H7 (cell line): Measurements from ENCODE around the gene ZNF789. TPM values are rescaled to one million over a fixed set of nuclear protein-coding genes. Genes with fewer than 3 reads are reported as not detected.
"Not testable (repeated sequence)": the region's sequence is repeated elsewhere in the genome, so short reads cannot be mapped to it uniquely, and the experiment has no call there.

Experiments
- DNase-seq: peaks from one replicate; pipeline ENCODE4 v3.0.0; 2012
- H3K27me3 ChIP-seq: 2 replicates; pipeline ENCODE4 v1.6.0; 2011; ENCODE audit warnings: mild to moderate bottlenecking, low read length; ENCODE audit not compliant: control insufficient read depth, insufficient read depth
- H3K36me3 ChIP-seq: replicated peaks from 2 replicates; pipeline ENCODE4 v1.5.1; 2011; ENCODE audit warnings: low read length; ENCODE audit not compliant: control insufficient read depth, insufficient read depth
- H3K4me3 ChIP-seq: 2 replicates; pipeline ENCODE4 v1.5.1; 2011; ENCODE audit warnings: low read depth, mild to moderate bottlenecking, control low read depth, low read length, moderate library complexity; ENCODE audit not compliant: insufficient read depth
- total RNA-seq: library from RNA; depleted of rRNA; stranded (reverse); fragments of >200 nt; shearing (Covaris generic); gene quantifications from 2 replicates; pipeline ENCODE4 v1.2.3, GENCODE V29; 2014; rRNA removed

Gene ZNF789
- total RNA-seq: 9.9 and 14.9 TPM in 2 replicates

DNA sequence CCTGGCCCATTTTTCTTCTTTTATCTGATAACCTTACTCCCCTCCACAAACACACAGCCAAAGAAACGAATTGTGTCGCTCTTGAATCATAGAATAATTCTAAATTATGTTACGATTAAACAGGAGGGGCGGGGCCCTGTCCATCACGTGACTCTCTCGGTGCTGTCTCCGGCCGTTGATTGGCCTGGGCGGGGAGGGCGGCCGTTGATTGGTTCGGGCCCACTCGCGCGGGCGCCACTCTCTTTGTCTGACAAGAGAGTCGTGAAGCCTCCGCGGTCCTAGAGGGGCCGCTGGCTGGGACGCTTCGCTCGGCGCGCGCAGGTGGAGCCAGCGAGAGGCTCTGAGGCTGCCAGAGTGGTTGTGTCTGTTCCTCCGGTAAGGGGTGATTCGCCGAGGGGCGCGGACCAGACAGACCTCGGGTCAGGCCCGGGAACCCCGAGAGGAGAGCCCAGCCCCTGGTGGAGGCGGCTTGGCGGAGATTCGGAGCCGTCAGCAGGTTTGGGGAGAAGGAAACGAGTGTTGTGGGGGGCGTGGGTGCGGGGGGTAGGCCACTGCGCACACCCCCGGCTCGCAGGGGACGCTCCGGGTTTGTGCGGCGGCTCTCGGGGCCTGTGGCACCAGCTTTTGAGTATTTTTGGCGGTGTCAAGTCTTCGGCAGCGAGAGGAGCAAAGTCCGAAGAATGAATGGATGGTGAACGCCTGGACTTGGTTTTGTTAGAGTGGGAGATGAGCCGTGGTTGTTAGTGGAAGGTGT is at the start of gene ZNF789:
TSS of gene ZNF789 (plus strand) at position 330 of the 754 bp plus-strand sequence. CDS start 3,567 bp downstream, outside the sequence.
- Histone ChIP-seq H3K4me3 (peak within 1 kb of the TSS; percentile 83), H3K27me3 (no peaks in the 10 kb centered on the region), H3K36me3 (0 out of 2 replicates have a peak, but pooled peaks cover 1% of the 10 kb centered on the region)
- DNase-seq: peak; percentile 100

DNA sequence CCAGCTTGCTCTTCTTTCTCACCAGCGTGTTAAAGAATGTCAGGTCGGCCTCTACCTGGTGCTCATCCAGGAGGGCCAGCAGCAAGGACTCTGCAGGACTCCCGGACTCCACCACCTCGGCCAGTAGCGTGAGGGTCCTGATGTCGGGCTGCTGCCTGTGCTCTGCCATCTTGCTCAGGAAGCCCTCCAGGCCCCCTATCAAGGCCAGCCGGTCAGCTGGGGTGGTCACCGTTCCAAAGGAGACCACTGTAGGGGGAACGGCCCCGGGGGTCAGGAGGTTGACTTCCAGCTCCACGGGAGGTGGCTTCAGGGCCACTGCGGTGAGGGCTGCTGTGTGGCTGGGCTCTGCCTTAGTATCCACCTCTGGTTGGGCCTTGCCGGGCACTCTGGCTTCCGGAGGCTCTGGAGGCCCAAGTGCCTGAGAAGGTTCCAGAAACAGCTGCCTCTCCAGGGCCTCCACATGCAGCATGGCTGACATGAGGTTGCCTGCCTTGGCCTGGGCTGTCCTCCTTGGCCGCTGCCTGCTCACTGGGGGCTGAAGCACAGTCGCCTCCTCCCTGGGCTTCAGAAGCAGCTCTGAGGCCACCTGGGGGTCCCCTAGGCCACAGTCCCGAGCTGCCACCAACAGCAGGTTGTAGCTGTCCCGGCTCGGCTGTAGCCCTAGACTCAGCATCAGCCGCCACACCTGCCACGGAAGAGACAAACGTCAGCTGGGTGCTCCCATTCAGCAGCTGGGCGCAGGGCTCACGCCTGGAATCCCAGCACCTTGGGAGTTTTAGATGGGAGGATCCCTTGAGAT is 47.6 kb upstream of the ZNF789 start:
- no peaks in the 10 kb centered on the region for H3K27me3 ChIP-seq
- peaks cover 45% of the 10 kb centered on the region for H3K36me3 ChIP-seq
- no peak overlapping the region for H3K4me3 ChIP-seq
- DNase-seq: peak; percentile 31

DNA sequence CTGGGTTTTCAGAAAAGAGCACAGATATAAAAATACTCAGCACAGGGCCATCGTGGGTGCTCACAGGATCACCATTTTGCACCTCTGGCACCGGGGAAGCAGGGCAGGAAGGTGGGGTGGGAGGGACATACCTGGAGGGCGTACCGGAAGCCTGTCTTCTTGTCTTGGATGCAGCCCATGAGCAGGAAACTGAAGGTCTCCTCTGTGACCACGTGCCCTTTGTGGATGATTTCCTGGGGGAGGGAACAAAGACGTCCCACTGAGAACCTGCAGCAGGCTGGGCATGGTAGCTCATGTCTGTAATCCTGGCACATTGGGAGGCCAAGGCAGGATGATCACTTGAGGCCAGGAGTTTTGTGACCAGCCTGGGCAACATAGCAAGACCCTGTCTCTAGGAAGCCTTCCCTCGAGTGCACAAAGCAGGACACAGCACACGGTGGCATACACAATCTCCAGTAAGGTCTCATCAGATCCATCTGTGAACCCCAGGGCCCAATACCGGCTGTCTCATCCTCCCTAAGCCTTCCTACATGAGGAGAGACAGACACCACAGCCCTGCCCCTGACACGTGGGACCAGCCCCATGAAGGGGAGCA is 43.6 kb upstream of the ZNF789 start:
- Histone ChIP-seq H3K4me3 (no peak overlapping the region), H3K27me3 (no peaks in the 10 kb centered on the region), H3K36me3 (peaks cover 44% of the 10 kb centered on the region)
- no peak for DNase-seq

DNA sequence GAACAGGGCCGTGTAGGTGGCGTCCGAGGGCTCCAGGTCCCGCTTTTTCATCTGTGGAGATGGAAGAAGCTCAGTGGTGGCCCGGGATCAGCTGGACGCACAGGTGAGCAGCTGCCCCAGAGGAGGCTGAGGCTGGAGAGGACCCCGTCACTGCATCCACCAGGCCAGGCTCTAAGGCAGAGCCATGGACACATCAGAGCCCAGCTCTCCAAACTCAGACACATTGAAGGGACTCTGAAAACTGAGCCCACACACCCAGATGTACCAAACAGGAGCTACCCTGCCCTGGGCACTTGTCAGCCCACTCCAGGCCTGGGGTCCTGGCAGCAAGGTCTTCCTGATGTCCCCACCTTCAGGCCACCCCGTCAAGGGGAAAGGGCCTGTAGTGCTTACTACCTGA is 42.9 kb upstream of the ZNF789 start:
- Histone ChIP-seq H3K27me3 (no peaks in the 10 kb centered on the region), H3K4me3 (no peak overlapping the region), H3K36me3 (peaks cover 41% of the 10 kb centered on the region)
- DNase-seq: no peak

DNA sequence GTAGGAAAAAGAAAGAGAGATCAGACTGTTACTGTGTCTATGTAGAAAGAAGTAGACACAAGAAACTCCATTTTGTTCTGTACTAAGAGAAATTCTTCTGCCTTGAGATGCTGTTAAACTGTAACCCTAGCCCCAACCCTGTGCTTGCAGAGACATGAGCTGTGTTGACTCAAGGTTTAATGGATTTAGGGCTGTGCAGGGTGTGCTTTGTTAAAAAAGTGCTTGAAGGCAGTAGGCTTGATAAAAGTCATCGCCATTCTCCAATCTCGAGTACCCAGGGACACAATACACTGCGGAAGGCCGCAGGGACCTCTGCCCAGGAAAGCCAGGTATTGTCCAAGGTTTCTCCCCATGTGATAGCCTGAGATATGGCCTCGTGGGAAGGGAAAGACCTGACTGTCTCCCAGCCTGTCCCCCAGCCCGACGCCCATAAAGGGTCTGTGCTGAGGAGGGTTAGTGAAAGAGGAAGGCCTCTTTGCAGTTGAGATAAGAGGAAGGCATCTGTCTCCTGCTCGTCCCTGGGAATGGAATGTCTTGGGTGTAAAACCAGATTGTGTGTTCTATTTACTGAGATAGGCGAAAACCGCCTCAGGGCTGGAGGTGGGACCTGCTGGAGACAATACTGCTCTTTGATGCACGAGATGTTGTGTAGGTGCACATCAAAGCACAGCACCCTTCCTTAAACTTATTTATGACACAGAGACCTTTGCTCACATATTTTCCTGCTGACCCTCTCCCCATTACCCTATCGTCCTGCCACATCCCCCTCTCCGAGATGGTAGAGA is 40.7 kb upstream of the ZNF789 start:
- H3K36me3 ChIP-seq: peaks cover 34% of the 10 kb centered on the region
- H3K4me3 ChIP-seq, H3K27me3 ChIP-seq, DNase-seq: not testable (repeated sequence)

DNA sequence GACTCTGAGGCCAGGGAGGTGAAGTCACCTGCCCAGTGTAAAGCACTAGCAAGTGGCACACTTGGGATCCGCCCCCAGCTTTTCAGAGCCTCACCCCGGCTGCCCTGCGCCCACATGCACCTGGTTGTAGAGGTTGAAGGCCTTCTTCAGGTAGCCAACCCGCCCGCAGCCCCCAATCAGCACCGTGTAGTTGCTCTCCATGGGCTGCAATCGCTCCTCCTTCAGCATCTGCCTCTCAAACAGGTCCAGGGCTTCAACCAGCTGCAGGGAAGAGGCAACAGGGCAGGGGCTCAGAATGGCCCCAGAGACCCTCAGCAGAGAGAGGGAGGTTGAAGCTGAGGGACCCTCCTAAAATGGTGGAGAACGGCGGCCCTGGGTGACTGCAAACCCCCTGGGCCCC is 39.5 kb upstream of the ZNF789 start:
- H3K36me3 ChIP-seq: peaks cover 34% of the 10 kb centered on the region
- H3K27me3 ChIP-seq: no peaks in the 10 kb centered on the region
- no peak for DNase-seq
- H3K4me3 ChIP-seq: no peak overlapping the region

DNA sequence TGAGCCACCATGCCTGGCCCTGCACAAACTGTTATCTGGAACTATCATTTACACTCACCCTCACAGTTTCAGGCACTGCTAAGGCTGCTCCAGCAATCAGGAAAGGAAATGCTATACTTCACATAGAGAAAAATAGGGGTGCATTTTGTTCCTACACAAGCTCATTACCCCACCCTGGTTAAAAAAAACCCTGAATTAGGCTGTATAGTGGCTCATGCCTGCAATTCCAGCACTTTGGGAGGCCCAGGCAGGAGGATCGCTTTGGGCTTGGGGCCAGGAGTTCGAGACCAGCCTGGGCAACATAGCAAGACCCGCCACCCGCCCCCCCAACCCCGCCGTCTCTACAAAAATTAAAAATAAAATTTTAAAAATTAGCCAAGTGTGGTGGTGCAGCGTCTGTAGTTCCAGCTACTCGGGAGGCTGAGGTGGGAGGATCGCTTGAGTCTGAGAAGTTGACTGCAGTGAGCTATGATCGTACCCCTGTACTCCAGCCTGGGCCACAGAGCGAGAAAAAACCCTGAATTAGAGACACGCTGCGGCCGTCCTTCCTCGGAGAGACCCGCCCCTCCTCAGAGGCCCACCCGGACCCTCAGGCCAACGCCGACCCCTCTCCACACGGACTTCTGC is 34.6 kb upstream of the ZNF789 start:
- Histone ChIP-seq H3K4me3 (peak overlapping the region; percentile 100), H3K27me3 (no peaks in the 10 kb centered on the region), H3K36me3 (peaks cover 21% of the 10 kb centered on the region)
- DNase-seq: no peak

DNA sequence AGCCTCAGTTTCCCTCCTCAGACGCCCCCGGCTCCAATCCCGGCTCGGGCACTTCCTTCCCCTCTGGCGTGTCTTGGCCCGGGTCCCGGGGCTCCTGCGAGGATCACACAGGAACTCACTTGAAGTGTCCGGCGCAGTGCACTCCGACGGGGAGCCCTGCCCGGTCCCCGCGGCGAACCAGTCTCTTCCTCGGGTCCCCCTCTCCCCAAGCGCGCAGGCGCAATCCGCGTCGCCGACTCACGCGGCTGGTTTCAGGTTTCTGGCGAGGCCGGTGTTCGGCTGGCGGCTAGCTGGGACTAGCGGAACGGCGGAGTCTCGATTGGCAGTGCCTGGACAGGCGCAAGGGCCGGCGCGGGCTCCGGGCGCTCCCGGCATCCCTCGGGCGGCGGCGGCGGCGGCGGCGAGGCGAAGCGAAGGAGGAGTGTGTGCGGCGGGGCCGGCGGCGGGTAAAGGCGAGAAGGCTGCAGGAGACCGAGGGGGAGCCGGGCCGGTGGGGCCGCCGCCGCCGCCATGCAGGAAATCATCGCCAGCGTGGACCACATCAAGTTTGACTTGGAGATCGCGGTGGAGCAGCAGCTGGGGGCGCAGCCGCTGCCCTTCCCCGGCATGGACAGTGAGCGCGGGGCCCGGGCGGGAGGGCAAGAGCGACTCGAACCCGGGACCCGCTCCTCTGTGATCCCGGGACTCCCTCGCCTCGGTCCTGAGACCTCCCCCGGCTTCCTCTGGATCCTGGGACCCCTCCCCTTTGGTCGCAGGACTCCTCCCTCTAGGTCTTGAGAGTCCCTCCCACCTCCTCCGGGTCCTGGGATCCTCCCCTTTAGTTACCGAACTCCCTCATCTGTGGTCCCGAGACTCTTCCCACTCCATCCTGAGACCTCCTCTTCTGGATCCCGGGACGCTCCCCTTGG is 33.9 kb upstream of the ZNF789 start, which contains the start of the genes CPSF4 and PTCD1:
TSS of gene CPSF4 (plus strand) at position 371 of the 908 bp plus-strand sequence. CDS start at position 511, 140 bp downstream.
TSS of gene PTCD1 (minus strand) at position 226 of the 908 bp plus-strand sequence. CDS start 3,556 bp downstream, outside the sequence.
- DNase-seq: peak; percentile 100
- Histone ChIP-seq H3K27me3 (no peaks in the 10 kb centered on the region), H3K36me3 (peaks cover 24% of the 10 kb centered on the region), H3K4me3 (peak within 1 kb of the TSS; percentile 100)

DNA sequence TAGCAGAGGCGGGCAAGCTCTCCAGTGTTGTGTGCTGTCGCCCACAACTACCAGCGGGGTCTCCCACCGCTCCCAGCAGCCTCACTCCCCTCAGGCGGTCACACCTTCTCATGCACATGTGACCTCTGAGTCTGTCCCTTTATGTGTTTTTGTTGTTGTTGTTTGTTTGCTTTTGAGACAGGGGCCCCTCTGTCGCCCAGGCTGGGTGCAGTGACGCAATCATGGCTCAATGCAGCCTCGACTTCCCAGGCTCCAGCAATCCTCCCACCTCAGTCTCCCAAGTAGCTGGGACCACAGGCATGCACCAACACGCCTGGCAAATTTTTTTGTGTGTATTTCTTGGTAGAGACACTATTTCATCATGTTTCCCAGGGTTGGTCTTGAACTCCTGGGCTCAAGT is 32.5 kb upstream of the ZNF789 start:
- no peak for DNase-seq

DNA sequence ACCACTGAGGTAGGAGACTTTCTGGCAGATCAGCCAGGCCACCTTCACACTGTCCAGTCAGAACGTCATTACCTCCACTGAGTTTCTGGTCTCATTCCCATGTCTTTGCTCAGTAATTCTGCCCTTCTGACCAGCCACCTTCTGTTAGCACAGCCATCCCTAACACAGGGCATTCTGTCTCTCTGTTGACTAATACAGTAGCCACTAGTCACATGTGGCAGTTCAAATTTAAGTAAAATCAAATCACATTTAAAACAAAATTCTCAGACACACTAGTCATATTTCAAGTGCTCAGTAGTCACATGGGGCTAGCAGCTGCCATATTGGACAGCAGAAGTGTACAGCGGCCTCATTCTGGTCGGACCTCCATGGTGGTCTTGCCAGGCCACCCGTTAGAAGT is 26.6 kb upstream of the ZNF789 start:
- DNase-seq: no peak
- Histone ChIP-seq H3K36me3 (peaks cover 64% of the 10 kb centered on the region), H3K4me3 (no peak overlapping the region), H3K27me3 (no peaks in the 10 kb centered on the region)

More for the DNA sequence above, 32.5 kb upstream of the ZNF789 start:
- Histone ChIP-seq H3K27me3 (no peaks in the 10 kb centered on the region), H3K4me3 (no peak overlapping the region), H3K36me3 (peaks cover 27% of the 10 kb centered on the region)

DNA sequence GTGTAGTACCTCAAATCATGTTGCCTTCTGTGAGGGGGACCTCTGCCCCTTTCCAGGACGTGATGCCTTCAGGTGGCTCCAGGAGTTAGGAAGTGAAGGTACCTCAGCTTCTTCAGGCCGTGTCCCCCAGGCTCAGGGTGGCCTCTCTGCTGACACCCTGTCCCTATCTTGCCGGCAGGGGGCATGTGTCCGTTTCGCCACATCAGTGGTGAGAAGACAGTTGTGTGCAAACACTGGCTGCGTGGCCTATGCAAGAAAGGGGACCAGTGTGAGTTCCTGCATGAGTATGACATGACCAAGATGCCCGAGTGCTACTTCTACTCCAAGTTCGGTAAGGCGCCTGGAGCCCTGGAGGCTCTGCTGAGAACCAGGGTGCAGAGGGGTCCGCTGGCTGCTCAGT is 24.7 kb upstream of the ZNF789 start:
- Histone ChIP-seq H3K36me3 (peaks cover 63% of the 10 kb centered on the region), H3K4me3 (no peak overlapping the region), H3K27me3 (no peaks in the 10 kb centered on the region)
- no peak for DNase-seq

DNA sequence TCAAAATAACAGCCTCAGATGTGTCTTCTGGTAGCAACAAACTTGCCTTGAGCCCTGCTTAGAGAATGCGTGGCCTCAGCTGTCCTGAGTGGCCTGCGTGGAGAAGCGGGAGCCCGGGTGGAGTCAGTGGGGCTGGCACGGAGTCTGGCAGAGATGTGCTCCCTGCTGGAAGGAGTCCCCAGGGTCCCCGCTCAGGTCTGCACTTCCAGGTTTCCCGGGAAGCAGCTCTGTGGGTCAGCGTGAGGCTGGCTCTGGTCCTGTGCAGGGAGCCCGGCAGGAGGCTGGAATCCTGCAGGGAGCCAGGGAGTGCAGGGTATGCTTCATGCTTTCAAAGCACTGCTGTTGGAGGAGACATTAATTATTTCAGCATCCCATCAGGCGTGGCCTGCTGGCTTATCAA is 23.8 kb upstream of the ZNF789 start:
- H3K36me3 ChIP-seq: peaks cover 64% of the 10 kb centered on the region
- peak; percentile 25 for DNase-seq
- H3K27me3 ChIP-seq: no peaks in the 10 kb centered on the region
- no peak overlapping the region for H3K4me3 ChIP-seq

DNA sequence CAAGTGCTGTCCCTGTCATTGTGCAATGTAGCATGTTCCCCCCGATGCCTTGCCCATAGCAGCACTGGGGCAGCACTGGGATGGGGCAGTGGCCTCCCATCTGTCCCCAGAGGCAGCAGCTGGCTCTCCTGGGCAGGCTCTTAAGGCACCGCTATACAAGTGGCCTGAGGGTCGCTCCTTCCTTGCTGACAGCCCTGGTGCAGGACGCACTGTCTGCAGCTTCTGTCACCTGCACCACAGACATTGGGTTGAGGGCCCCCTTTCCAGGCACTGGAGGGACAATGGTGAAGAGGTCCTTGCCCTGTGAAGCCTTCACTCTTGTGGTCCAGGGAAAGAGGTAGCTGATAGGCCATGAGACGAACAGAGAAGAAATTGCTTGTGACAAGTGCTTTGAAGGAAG is 23.4 kb upstream of the ZNF789 start:
- peak; percentile 21 for DNase-seq
- no peaks in the 10 kb centered on the region for H3K27me3 ChIP-seq
- H3K4me3 ChIP-seq: no peak overlapping the region
- H3K36me3 ChIP-seq: peaks cover 66% of the 10 kb centered on the region
